OCI-M1 (cell line): ENCODE data around the gene BOD1L1.

Source experiments
- DNase-seq: peaks from one replicate; lab custom pipeline; 2025; lab: John Stamatoyannopoulos, UW

BOD1L1 gene

GRCh38 chr4:13558881-13559280 is 68.6 kb downstream of the BOD1L1 start:
- DNase-seq: no peak

- DNase-seq: no peak
Observed at GRCh38 chr4:13555325-13555724, 72.2 kb downstream of the BOD1L1 start.

- no peak for DNase-seq
Observed at GRCh38 chr4:13553081-13553480, 74.4 kb downstream of the BOD1L1 start.

- DNase-seq: peak; percentile 91
Observed at GRCh38 chr4:13548984-13549546, 78.5 kb downstream of the BOD1L1 start.

- no peak for DNase-seq
Observed at GRCh38 chr4:13548059-13548983, 79.2 kb downstream of the BOD1L1 start.

GRCh38 chr4:13547485-13548041 is 80.0 kb downstream of the BOD1L1 start:
- no peak for DNase-seq

GRCh38 chr4:13546941-13547484 is 80.5 kb downstream of the BOD1L1 start:
- no peak for DNase-seq

GRCh38 chr4:13546142-13546940 is 81.2 kb downstream of the BOD1L1 start:
- no peak for DNase-seq

- DNase-seq: no peak
Observed at GRCh38 chr4:13545394-13545808, 82.1 kb downstream of the BOD1L1 start.

GRCh38 chr4:13544606-13545393 is 82.7 kb downstream of the BOD1L1 start:
- peak; percentile 91 for DNase-seq

- peak; percentile 23 for DNase-seq
Observed at GRCh38 chr4:13543839-13544605, 83.5 kb downstream of the BOD1L1 start, which contains the start of gene NKX3-2. NKX3-2 (minus strand) TSS chr4:13544508; CDS start chr4:13544414, 94 bp downstream.

- no peak for DNase-seq
Observed at GRCh38 chr4:13543032-13543838, 84.3 kb downstream of the BOD1L1 start.

GRCh38 chr4:13542577-13543031 is 84.9 kb downstream of the BOD1L1 start:
- no peak for DNase-seq

GRCh38 chr4:13541720-13542576 is 85.6 kb downstream of the BOD1L1 start:
- no peak for DNase-seq

GRCh38 chr4:13541176-13541604 is 86.3 kb downstream of the BOD1L1 start:
- DNase-seq: no peak

GRCh38 chr4:13540446-13541175 is 86.9 kb downstream of the BOD1L1 start:
- no peak for DNase-seq

- DNase-seq: no peak
Observed at GRCh38 chr4:13539619-13540445, 87.7 kb downstream of the BOD1L1 start.
